ENCODE measurements around the gene SYMPK.
"Not testable (repeated sequence)": the region's sequence is repeated elsewhere in the genome, so short reads cannot be mapped to it uniquely, and the experiment has no call there.

The SYMPK gene

GRCh38 chr19:45899919-45900589 is 37.1 kb upstream of the SYMPK start:
- Histone ChIP-seq H3K4me1 (ENCODE audit: control insufficient read depth, insufficient read depth, low read length, unreplicated experiment) (no peaks in the 10 kb centered on the region), H2AFZ (ENCODE audit: low read length, unreplicated experiment) (no peak overlapping the region), H3K36me3 (ENCODE audit: insufficient read depth, low read length) (no peaks in the 10 kb centered on the region), H3K27ac (ENCODE audit: low read depth, low read length) (no peak overlapping the region), H3K79me2 (ENCODE audit: control insufficient read depth, insufficient read depth, low read length, unreplicated experiment) (no peaks in the 10 kb centered on the region), H3K4me3 (ENCODE audit: low read depth, low read length) (no peak overlapping the region), H3K27me3 (ENCODE audit: insufficient read depth, low read length) (no peaks in the 10 kb centered on the region)

GRCh38 chr19:45899253-45899652 is 36.3 kb upstream of the SYMPK start:
- no peaks in the 10 kb centered on the region for H3K36me3 ChIP-seq (ENCODE audit: insufficient read depth, low read length)
- H3K27ac ChIP-seq (ENCODE audit: low read depth, low read length), result no peak overlapping the region
- no peaks in the 10 kb centered on the region for H3K27me3 ChIP-seq (ENCODE audit: insufficient read depth, low read length)
- no peaks in the 10 kb centered on the region for H3K79me2 ChIP-seq (ENCODE audit: control insufficient read depth, insufficient read depth, low read length, unreplicated experiment)
- H2AFZ ChIP-seq (ENCODE audit: low read length, unreplicated experiment), result no peak overlapping the region
- no peaks in the 10 kb centered on the region for H3K4me1 ChIP-seq (ENCODE audit: control insufficient read depth, insufficient read depth, low read length, unreplicated experiment)
- no peak overlapping the region for H3K4me3 ChIP-seq (ENCODE audit: low read depth, low read length)

GRCh38 chr19:45897261-45897812 is 34.4 kb upstream of the SYMPK start:
- Histone ChIP-seq H3K4me1 (ENCODE audit: control insufficient read depth, insufficient read depth, low read length, unreplicated experiment) (no peaks in the 10 kb centered on the region), H3K27ac (ENCODE audit: low read depth, low read length) (no peak overlapping the region), H3K4me3 (ENCODE audit: low read depth, low read length) (no peak overlapping the region), H3K36me3 (ENCODE audit: insufficient read depth, low read length) (no peaks in the 10 kb centered on the region), H3K27me3 (ENCODE audit: insufficient read depth, low read length) (no peaks in the 10 kb centered on the region), H2AFZ (ENCODE audit: low read length, unreplicated experiment) (no peak overlapping the region), H3K79me2 (ENCODE audit: control insufficient read depth, insufficient read depth, low read length, unreplicated experiment) (no peaks in the 10 kb centered on the region)

- H3K27ac ChIP-seq (ENCODE audit: low read depth, low read length); H3K36me3 ChIP-seq (ENCODE audit: insufficient read depth, low read length); H3K27me3 ChIP-seq (ENCODE audit: insufficient read depth, low read length); H3K4me3 ChIP-seq (ENCODE audit: low read depth, low read length); H3K79me2 ChIP-seq (ENCODE audit: control insufficient read depth, insufficient read depth, low read length, unreplicated experiment); H2AFZ ChIP-seq (ENCODE audit: low read length, unreplicated experiment); H3K4me1 ChIP-seq (ENCODE audit: control insufficient read depth, insufficient read depth, low read length, unreplicated experiment): not testable (repeated sequence)
Observed at GRCh38 chr19:45895983-45896599, 33.1 kb upstream of the SYMPK start.

GRCh38 chr19:45895519-45895972 is 32.6 kb upstream of the SYMPK start:
- Histone ChIP-seq H3K4me1 (ENCODE audit: control insufficient read depth, insufficient read depth, low read length, unreplicated experiment) (no peaks in the 10 kb centered on the region), H3K27ac (ENCODE audit: low read depth, low read length) (no peak overlapping the region), H3K36me3 (ENCODE audit: insufficient read depth, low read length) (no peaks in the 10 kb centered on the region), H2AFZ (ENCODE audit: low read length, unreplicated experiment) (no peak overlapping the region), H3K4me3 (ENCODE audit: low read depth, low read length) (no peak overlapping the region), H3K27me3 (ENCODE audit: insufficient read depth, low read length) (no peaks in the 10 kb centered on the region), H3K79me2 (ENCODE audit: control insufficient read depth, insufficient read depth, low read length, unreplicated experiment) (no peaks in the 10 kb centered on the region)

GRCh38 chr19:45890877-45891276 is 27.9 kb upstream of the SYMPK start:
- no peak overlapping the region for H3K27ac ChIP-seq (ENCODE audit: low read depth, low read length)
- no peak overlapping the region for H2AFZ ChIP-seq (ENCODE audit: low read length, unreplicated experiment)
- H3K27me3 ChIP-seq (ENCODE audit: insufficient read depth, low read length), result no peaks in the 10 kb centered on the region
- no peak overlapping the region for H3K4me3 ChIP-seq (ENCODE audit: low read depth, low read length)
- no peaks in the 10 kb centered on the region for H3K36me3 ChIP-seq (ENCODE audit: insufficient read depth, low read length)
- no peaks in the 10 kb centered on the region for H3K79me2 ChIP-seq (ENCODE audit: control insufficient read depth, insufficient read depth, low read length, unreplicated experiment)
- no peaks in the 10 kb centered on the region for H3K4me1 ChIP-seq (ENCODE audit: control insufficient read depth, insufficient read depth, low read length, unreplicated experiment)

- H3K79me2 ChIP-seq (ENCODE audit: control insufficient read depth, insufficient read depth, low read length, unreplicated experiment), result peaks cover 4% of the 10 kb centered on the region
- no peaks in the 10 kb centered on the region for H3K36me3 ChIP-seq (ENCODE audit: insufficient read depth, low read length)
- H3K27ac ChIP-seq (ENCODE audit: low read depth, low read length), result no peak overlapping the region
- H3K4me3 ChIP-seq (ENCODE audit: low read depth, low read length), result no peak overlapping the region
- H3K4me1 ChIP-seq (ENCODE audit: control insufficient read depth, insufficient read depth, low read length, unreplicated experiment), result peaks cover 4% of the 10 kb centered on the region
- no peak overlapping the region for H2AFZ ChIP-seq (ENCODE audit: low read length, unreplicated experiment)
- no peaks in the 10 kb centered on the region for H3K27me3 ChIP-seq (ENCODE audit: insufficient read depth, low read length)
Observed at GRCh38 chr19:45889210-45889885, 26.4 kb upstream of the SYMPK start.

- Histone ChIP-seq H3K27ac (ENCODE audit: low read depth, low read length) (peak overlapping the region; percentile 77), H3K36me3 (ENCODE audit: insufficient read depth, low read length) (no peaks in the 10 kb centered on the region), H2AFZ (ENCODE audit: low read length, unreplicated experiment) (peak overlapping the region; percentile 62), H3K4me1 (ENCODE audit: control insufficient read depth, insufficient read depth, low read length, unreplicated experiment) (peaks cover 13% of the 10 kb centered on the region), H3K4me3 (ENCODE audit: low read depth, low read length) (peak overlapping the region; percentile 91), H3K79me2 (ENCODE audit: control insufficient read depth, insufficient read depth, low read length, unreplicated experiment) (peaks cover 4% of the 10 kb centered on the region), H3K27me3 (ENCODE audit: insufficient read depth, low read length) (no peaks in the 10 kb centered on the region)
Observed at GRCh38 chr19:45887200-45887710, 24.3 kb upstream of the SYMPK start.

GRCh38 chr19:45886427-45887199 is 23.7 kb upstream of the SYMPK start:
- H3K27me3 ChIP-seq (ENCODE audit: insufficient read depth, low read length), result no peaks in the 10 kb centered on the region
- peak overlapping the region; percentile 77 for H3K27ac ChIP-seq (ENCODE audit: low read depth, low read length)
- H2AFZ ChIP-seq (ENCODE audit: low read length, unreplicated experiment), result peak overlapping the region; percentile 69
- H3K79me2 ChIP-seq (ENCODE audit: control insufficient read depth, insufficient read depth, low read length, unreplicated experiment), result peaks cover 4% of the 10 kb centered on the region
- H3K4me3 ChIP-seq (ENCODE audit: low read depth, low read length), result peak overlapping the region; percentile 91
- no peaks in the 10 kb centered on the region for H3K36me3 ChIP-seq (ENCODE audit: insufficient read depth, low read length)
- H3K4me1 ChIP-seq (ENCODE audit: control insufficient read depth, insufficient read depth, low read length, unreplicated experiment), result peaks cover 13% of the 10 kb centered on the region

Measured in ACC112 (cell line).